ENCODE results near the gene NKD2. TPM values are rescaled to one million over a fixed set of nuclear protein-coding genes. Genes with fewer than 3 reads are reported as not detected.

NKD2 gene
- total RNA-seq, 1 donor from 2014 or later, result 20.6 TPM

DNA sequence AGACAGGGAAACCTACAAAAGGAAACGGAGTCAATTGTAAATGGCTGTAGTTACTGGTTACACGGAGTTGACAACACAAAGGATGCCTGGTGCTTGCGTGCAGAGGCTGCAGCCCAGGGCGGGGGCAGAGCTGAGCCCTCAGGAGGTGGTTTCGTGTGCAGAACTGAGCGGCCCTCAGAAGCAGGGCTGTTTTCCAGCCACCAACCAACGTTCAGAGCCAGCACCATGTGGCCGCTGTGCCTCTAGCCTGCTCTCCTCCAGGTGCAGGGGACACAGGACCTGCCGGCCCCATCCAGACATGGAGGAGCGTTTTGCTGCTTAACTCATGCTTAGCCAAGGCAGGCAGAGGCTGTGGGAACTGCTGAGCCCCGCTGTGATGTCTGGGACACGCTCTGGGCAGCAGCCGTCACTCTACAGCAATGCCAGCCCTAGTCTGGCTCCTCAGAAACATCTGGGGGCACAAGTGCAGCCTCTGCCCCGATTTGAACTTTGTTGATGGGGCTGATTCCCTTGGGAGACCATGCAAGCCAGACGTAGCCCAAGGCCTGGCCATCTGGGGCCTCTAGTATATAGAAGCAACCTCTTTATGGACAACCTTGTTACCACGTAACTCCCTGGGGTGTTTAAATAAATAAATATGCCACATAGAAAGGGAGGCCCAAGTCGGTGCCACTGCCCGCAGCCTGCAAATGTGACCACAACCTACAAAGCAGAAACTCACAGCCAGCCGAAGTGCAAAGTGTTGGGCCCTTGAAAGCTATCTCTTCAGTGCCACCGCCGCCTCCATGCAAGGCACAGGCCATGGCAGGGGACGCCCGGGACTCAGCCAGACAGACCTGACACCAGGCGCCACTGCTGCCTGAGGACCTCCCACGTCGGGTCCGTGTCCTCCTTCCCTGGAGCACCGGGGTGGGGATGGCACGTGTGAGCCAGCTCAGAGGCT, 42.1 kb downstream of the NKD2 start:
- H3K27me3 Mint-ChIP-seq (ENCODE audit: low read depth), result no peaks in the 10 kb centered on the region
- peaks cover 13% of the 10 kb centered on the region for H3K4me1 Mint-ChIP-seq
- H3K9me3 Mint-ChIP-seq, result peaks cover 22% of the 10 kb centered on the region
- H3K4me3 Mint-ChIP-seq, result no peak overlapping the region
- no peak for DNase-seq (ENCODE audit: low read depth, low spot score)
- no peak overlapping the region for H3K27ac Mint-ChIP-seq (ENCODE audit: unreplicated experiment)
- peaks cover 13% of the 10 kb centered on the region for H3K36me3 Mint-ChIP-seq (ENCODE audit: low read depth)
- TF ChIP-seq, protein P1, sequence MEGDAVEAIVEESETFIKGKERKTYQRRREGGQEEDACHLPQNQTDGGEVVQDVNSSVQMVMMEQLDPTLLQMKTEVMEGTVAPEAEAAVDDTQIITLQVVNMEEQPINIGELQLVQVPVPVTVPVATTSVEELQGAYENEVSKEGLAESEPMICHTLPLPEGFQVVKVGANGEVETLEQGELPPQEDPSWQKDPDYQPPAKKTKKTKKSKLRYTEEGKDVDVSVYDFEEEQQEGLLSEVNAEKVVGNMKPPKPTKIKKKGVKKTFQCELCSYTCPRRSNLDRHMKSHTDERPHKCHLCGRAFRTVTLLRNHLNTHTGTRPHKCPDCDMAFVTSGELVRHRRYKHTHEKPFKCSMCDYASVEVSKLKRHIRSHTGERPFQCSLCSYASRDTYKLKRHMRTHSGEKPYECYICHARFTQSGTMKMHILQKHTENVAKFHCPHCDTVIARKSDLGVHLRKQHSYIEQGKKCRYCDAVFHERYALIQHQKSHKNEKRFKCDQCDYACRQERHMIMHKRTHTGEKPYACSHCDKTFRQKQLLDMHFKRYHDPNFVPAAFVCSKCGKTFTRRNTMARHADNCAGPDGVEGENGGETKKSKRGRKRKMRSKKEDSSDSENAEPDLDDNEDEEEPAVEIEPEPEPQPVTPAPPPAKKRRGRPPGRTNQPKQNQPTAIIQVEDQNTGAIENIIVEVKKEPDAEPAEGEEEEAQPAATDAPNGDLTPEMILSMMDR (conservative IDR thresholded peaks at IDR 0.05), result no peak

DNA sequence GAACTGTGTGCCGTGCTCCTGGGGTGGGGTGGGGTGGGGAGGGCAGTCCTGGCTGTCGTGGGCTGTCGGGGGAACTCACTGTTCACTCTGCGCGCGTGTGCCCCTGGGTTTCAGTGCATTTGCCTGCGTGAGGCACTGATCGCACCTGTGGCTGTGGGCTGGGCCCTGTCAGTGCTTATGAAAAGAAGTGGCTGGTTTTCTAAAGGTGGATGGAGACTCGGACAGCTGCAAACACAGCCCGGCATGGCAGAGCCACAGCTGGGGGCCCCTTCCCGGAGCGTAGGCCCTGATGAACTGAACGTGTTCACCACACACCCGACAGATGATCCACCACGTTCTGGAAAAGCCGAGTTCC, 42.7 kb downstream of the NKD2 start:
- no peak overlapping the region for H3K27ac Mint-ChIP-seq (ENCODE audit: unreplicated experiment)
- peaks cover 8% of the 10 kb centered on the region for H3K36me3 Mint-ChIP-seq (ENCODE audit: low read depth)
- peaks cover 13% of the 10 kb centered on the region for H3K4me1 Mint-ChIP-seq
- H3K4me3 Mint-ChIP-seq, result no peak overlapping the region
- no peak for DNase-seq (ENCODE audit: low read depth, low spot score)
- peaks cover 16% of the 10 kb centered on the region for H3K9me3 Mint-ChIP-seq
- H3K27me3 Mint-ChIP-seq (ENCODE audit: low read depth), result no peaks in the 10 kb centered on the region
- TF ChIP-seq, protein P1 (conservative IDR thresholded peaks at IDR 0.05), result no peak

GRCh38 chr5:1052076-1052475, 43.5 kb downstream of the NKD2 start:
- Mint-ChIP-seq H3K36me3 (ENCODE audit: low read depth) (peaks cover 5% of the 10 kb centered on the region), H3K4me1 (peaks cover 13% of the 10 kb centered on the region), H3K27ac (ENCODE audit: unreplicated experiment) (no peak overlapping the region), H3K9me3 (peaks cover 8% of the 10 kb centered on the region), H3K27me3 (ENCODE audit: low read depth) (no peaks in the 10 kb centered on the region), H3K4me3 (no peak overlapping the region)
- TF ChIP-seq, protein P1 (conservative IDR thresholded peaks at IDR 0.05), result no peak
- DNase-seq (ENCODE audit: low read depth, low spot score), result no peak

DNA sequence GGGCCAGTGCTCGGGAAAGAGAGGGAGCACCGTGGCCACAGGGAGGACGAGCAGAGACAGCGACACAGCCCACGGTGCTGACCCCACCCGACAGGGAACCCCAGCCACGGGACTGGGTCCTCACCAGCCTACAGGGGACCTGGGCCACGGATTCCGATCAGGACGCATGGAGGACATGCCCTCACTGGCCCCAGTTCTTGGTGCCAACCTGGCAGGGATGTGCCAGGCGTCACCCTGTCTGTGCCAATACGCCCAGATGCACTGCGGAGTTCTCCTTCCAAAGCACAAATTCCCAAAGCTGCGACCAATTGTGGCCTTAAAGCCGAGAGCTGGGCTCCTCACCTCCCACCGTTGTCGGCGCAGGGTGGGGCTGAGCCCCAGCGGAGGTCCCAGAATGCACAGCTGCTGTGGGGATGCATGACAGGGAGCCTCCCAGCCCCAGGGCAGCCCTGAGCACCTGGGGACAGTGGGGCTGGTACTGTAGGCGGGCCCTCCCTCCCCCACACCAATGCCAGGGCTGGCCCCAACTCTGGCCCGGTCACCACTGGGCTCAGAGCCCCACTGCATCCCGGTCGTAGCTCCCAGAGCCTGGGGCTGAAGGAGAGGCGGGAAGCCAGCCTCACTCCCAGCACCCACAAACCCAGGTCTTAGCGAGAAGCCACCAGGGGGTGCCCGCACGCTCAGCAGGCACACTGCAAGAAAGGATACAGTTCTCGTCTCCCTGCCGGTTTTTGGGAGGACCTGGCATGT, 44.2 kb downstream of the NKD2 start:
- no peak for DNase-seq (ENCODE audit: low read depth, low spot score)
- H3K9me3 Mint-ChIP-seq, result peaks cover under 1% of the 10 kb centered on the region
- peaks cover 13% of the 10 kb centered on the region for H3K4me1 Mint-ChIP-seq
- H3K27ac Mint-ChIP-seq (ENCODE audit: unreplicated experiment), result no peak overlapping the region
- H3K36me3 Mint-ChIP-seq (ENCODE audit: low read depth), result peaks cover 2% of the 10 kb centered on the region
- TF ChIP-seq, protein P1 (conservative IDR thresholded peaks at IDR 0.05), result no peak
- H3K27me3 Mint-ChIP-seq (ENCODE audit: low read depth), result no peaks in the 10 kb centered on the region
- no peak overlapping the region for H3K4me3 Mint-ChIP-seq

GRCh38 chr5:1053391-1054017, 44.9 kb downstream of the NKD2 start:
- Mint-ChIP-seq H3K27ac (ENCODE audit: unreplicated experiment) (no peak overlapping the region), H3K9me3 (no peaks in the 10 kb centered on the region), H3K36me3 (ENCODE audit: low read depth) (peaks cover 2% of the 10 kb centered on the region), H3K4me3 (no peak overlapping the region), H3K27me3 (ENCODE audit: low read depth) (no peaks in the 10 kb centered on the region), H3K4me1 (peaks cover 13% of the 10 kb centered on the region)
- DNase-seq (ENCODE audit: low read depth, low spot score), result no peak
- TF ChIP-seq, protein P1 (conservative IDR thresholded peaks at IDR 0.05), result no peak
